ENCODE data around the gene AGPAT3.

DNA sequence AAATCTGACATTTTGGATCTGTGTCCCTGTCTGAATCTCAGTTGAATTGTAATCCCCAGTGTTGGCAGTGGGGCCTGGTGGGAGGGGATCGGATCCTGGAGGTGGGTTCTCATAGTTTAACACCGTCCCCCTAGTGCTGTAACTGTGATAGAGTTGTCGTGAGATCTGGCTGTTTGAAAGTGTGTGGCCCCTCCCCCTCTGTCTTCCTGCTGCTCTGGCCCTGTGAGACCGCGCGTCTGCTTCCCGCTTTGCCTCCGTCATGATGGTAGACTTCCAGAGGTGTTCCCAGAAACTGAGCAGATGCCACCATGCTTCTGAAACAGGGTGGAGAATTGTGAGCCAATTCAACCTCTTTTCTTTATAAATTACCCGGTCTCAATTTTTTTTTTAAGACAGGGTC lies 25.0 kb downstream of the AGPAT3 start:
- TF ChIP-seq CTCF (IDR thresholded peaks at IDR 0.05) (no peak), POLR2A (IDR thresholded peaks at IDR 0.05) (no peak), POLR2AphosphoS5 (IDR thresholded peaks at IDR 0.05) (no peak)

Measured in upper lobe of left lung (tissue), 4 donors.